GM23248 (cell line): ENCODE measurements around the gene DLG1. TPM values are rescaled to one million over a fixed set of nuclear protein-coding genes. Genes with fewer than 3 reads are reported as not detected.

Experiments used
- DNase-seq: peaks from one replicate; pipeline ENCODE4 v3.0.0-alpha.2; 2015
- H2AFZ ChIP-seq: fragments of 200-600 bp; sonication (generic); 2 replicates; pipeline ENCODE4 v1.6.1; 2016; ENCODE audit warnings: antibody characterized with exemption
- H3F3A ChIP-seq: fragments of 200-600 bp; sonication (generic); 2 replicates; pipeline ENCODE4 v1.6.1; 2016; ENCODE audit warnings: mild to moderate bottlenecking, antibody characterized with exemption, mixed run types; ENCODE audit not compliant: insufficient read depth
- H3K27ac ChIP-seq: fragments of 200-600 bp; sonication (generic); 2 replicates; pipeline ENCODE4 v1.5.1; 2016; ENCODE audit warnings: mild to moderate bottlenecking
- H3K27me3 ChIP-seq: fragments of 200-600 bp; sonication (generic); replicated peaks from 2 replicates; pipeline ENCODE4 v1.6.1; 2016; ENCODE audit warnings: mild to moderate bottlenecking; ENCODE audit not compliant: insufficient read depth
- H3K36me3 ChIP-seq: fragments of 200-600 bp; sonication (generic); 2 replicates; pipeline ENCODE4 v1.6.1; 2016; ENCODE audit warnings: low read depth, mild to moderate bottlenecking
- H3K4me1 ChIP-seq: fragments of 200-600 bp; sonication (generic); 2 replicates; pipeline ENCODE4 v1.6.1; 2016; ENCODE audit warnings: mild to moderate bottlenecking; ENCODE audit not compliant: insufficient read depth
- H3K4me2 ChIP-seq: fragments of 200-600 bp; sonication (generic); one replicate; pipeline ENCODE4 v1.6.1; 2016; ENCODE audit warnings: mild to moderate bottlenecking; ENCODE audit not compliant: unreplicated experiment
- H3K4me3 ChIP-seq: fragments of 200-600 bp; sonication (generic); 2 replicates; pipeline ENCODE4 v1.5.1; 2016; ENCODE audit warnings: mild to moderate bottlenecking
- H3K79me2 ChIP-seq: fragments of 200-600 bp; sonication (generic); 2 replicates; pipeline ENCODE4 v1.6.1; 2016; ENCODE audit warnings: mild to moderate bottlenecking; ENCODE audit not compliant: insufficient read depth
- H3K9ac ChIP-seq: fragments of 200-600 bp; sonication (generic); 2 replicates; pipeline ENCODE4 v1.6.1; 2016; ENCODE audit warnings: mild to moderate bottlenecking
- H3K9me2 ChIP-seq: fragments of 200-600 bp; sonication (generic); 2 replicates; pipeline ENCODE4 v1.6.1; 2016; ENCODE audit warnings: mixed run types, mild to moderate bottlenecking, moderate library complexity; ENCODE audit not compliant: insufficient read depth
- H3K9me3 ChIP-seq: fragments of 200-600 bp; sonication (generic); one replicate; pipeline ENCODE4 v1.6.1; 2017; ENCODE audit warnings: low read depth
- H4K20me1 ChIP-seq: fragments of 200-600 bp; sonication (generic); 2 replicates; pipeline ENCODE4 v1.6.0; 2016; ENCODE audit not compliant: insufficient read depth
- EZH2 ChIP-seq: fragments of 200-600 bp; sonication (generic); IDR thresholded peaks from 2 replicates; pipeline ENCODE4 v1.6.1; 2018; ENCODE audit warnings: antibody characterized with exemption, mild to moderate bottlenecking; ENCODE audit not compliant: insufficient read depth, poor library complexity, severe bottlenecking
- EZH2phosphoT487 ChIP-seq: fragments of 200-600 bp; sonication (generic); IDR thresholded peaks from 2 replicates; pipeline ENCODE4 v1.6.1; 2018; ENCODE audit warnings: antibody characterized with exemption, moderate library complexity, mild to moderate bottlenecking, low read depth; ENCODE audit not compliant: insufficient read depth
- WGBS, 2 experiments: methylation state at CpG; one replicate each; pipeline ENCODE4 v1.1.6; 2015 to 2017; ENCODE audit warnings: low lambda C conversion rate in 2 of 2, low coverage in 1 of 2; ENCODE audit errors: missing lambda C conversion rate in 2 of 2; 5-methylcytosine and 5-hydroxymethylcytosine counted together
- in situ Hi-C: fragments of 300-500 bp; cut with MboI; formaldehyde crosslinking; loops from 2 replicates; pipeline ENCODE4 v1.15.0; 2020
- polyA plus RNA-seq: library from polyadenylated mRNA; unstranded; fragments of >200 nt; fragmentation: Nextera tagmentation; extraction: Ambion mirVana; gene quantifications from 2 replicates; pipeline ENCODE4 v1.2.1, GENCODE V29; 2016
- total RNA-seq: library from RNA; depleted of rRNA; stranded (reverse); fragments of >200 nt; shearing (Covaris generic); gene quantifications from 2 replicates; pipeline ENCODE4 v1.2.3, GENCODE V29; 2014

DLG1 gene
- total and polyA plus RNA-seq, 2 experiments from 2014 or later: 23.2 to 45.9 TPM

GRCh38 chr3:197268294-197268693 is 30.1 kb downstream of the DLG1 start:
- in situ Hi-C loops: no loop called here
- no peak for DNase-seq
- Histone ChIP-seq H3K27me3 (no peaks in the 10 kb centered on the region), H3K36me3 (peaks cover 2% of the 10 kb centered on the region; the same call in 1 of the 2 replicates), H3K4me2 (no peak overlapping the region), H3K27ac (no peak overlapping the region), H3K79me2 (peaks cover 100% of the 10 kb centered on the region), H3F3A (no peaks in the 10 kb centered on the region), H3K4me1 (peaks cover 12% of the 10 kb centered on the region; the same call in 1 of the 2 replicates), H3K9me3 (no peaks in the 10 kb centered on the region), H3K4me3 (no peak overlapping the region), H4K20me1 (0 out of 2 replicates have a peak, but pooled peaks cover 11% of the 10 kb centered on the region), H3K9me2 (no peaks in the 10 kb centered on the region), H3K9ac (no peak overlapping the region), H2AFZ (no peak overlapping the region)
- WGBS, 2 experiments: 45 to 48% methylated on average over 4 of the region's 4 CpGs
- TF ChIP-seq EZH2phosphoT487 (no peak), EZH2 (no peak)

- H3F3A ChIP-seq: no peaks in the 10 kb centered on the region
- DNase-seq: no peak
- no peaks in the 10 kb centered on the region for H3K9me2 ChIP-seq
- in situ Hi-C loops: no loop called here
- H2AFZ ChIP-seq: no peak overlapping the region
- H3K27me3 ChIP-seq: no peaks in the 10 kb centered on the region
- TF ChIP-seq EZH2: no peak
- no peak for TF ChIP-seq EZH2phosphoT487
- H3K9ac ChIP-seq: no peak overlapping the region
- no peaks in the 10 kb centered on the region for H3K9me3 ChIP-seq
- H3K79me2 ChIP-seq: peaks cover 100% of the 10 kb centered on the region
- H3K4me2 ChIP-seq: no peak overlapping the region
- peaks cover 12% of the 10 kb centered on the region; the same call in 1 of the 2 replicates for H3K4me1 ChIP-seq
- no peak overlapping the region for H3K4me3 ChIP-seq
- H4K20me1 ChIP-seq: 0 out of 2 replicates have a peak, but pooled peaks cover 5% of the 10 kb centered on the region
- 97 to 99% methylated on average over 4 of the region's 4 CpGs for WGBS, 2 experiments
- H3K36me3 ChIP-seq: no peaks in the 10 kb centered on the region
- H3K27ac ChIP-seq: no peak overlapping the region
These were observed 32.1 kb downstream of the DLG1 start for GRCh38 chr3:197266331-197266730.

- H3F3A ChIP-seq: no peaks in the 10 kb centered on the region; the same call in 1 of the 2 replicates
- no peaks in the 10 kb centered on the region for H3K9me2 ChIP-seq
- H3K4me1 ChIP-seq: peaks cover 2% of the 10 kb centered on the region
- no peak overlapping the region for H3K27ac ChIP-seq
- no peaks in the 10 kb centered on the region for H3K9me3 ChIP-seq
- no peak for DNase-seq
- H2AFZ ChIP-seq: no peak overlapping the region
- 0 out of 2 replicates have a peak, but pooled peaks cover 5% of the 10 kb centered on the region for H4K20me1 ChIP-seq
- no peak for TF ChIP-seq EZH2
- no peak for TF ChIP-seq EZH2phosphoT487
- in situ Hi-C loops: no loop called here
- peaks cover 99% of the 10 kb centered on the region for H3K79me2 ChIP-seq
- no peak overlapping the region for H3K4me3 ChIP-seq
- no peak overlapping the region for H3K4me2 ChIP-seq
- no peak overlapping the region for H3K9ac ChIP-seq
- H3K36me3 ChIP-seq: no peaks in the 10 kb centered on the region
- no peaks in the 10 kb centered on the region for H3K27me3 ChIP-seq
These were observed 35.7 kb downstream of the DLG1 start for GRCh38 chr3:197262709-197263108.

- WGBS, 2 experiments: 93 to 100% methylated on average over 1 of the region's 1 CpG
- Histone ChIP-seq H3K9me3 (no peaks in the 10 kb centered on the region), H2AFZ (no peak overlapping the region), H3K9ac (no peak overlapping the region), H3K36me3 (no peaks in the 10 kb centered on the region), H3K4me3 (no peak overlapping the region), H3K4me2 (no peak overlapping the region), H3F3A (no peaks in the 10 kb centered on the region; the same call in 1 of the 2 replicates), H3K9me2 (no peaks in the 10 kb centered on the region), H3K27ac (no peak overlapping the region), H4K20me1 (peaks cover 6% of the 10 kb centered on the region; the same call in 1 of the 2 replicates), H3K27me3 (no peaks in the 10 kb centered on the region), H3K4me1 (no peaks in the 10 kb centered on the region; the same call in 1 of the 2 replicates), H3K79me2 (peaks cover 97% of the 10 kb centered on the region)
- TF ChIP-seq EZH2 (no peak), EZH2phosphoT487 (no peak)
- in situ Hi-C loops: no loop called here
- DNase-seq: no peak
These were observed 37.3 kb downstream of the DLG1 start for GRCh38 chr3:197261164-197261509.

- H3K27ac ChIP-seq: no peak overlapping the region
- DNase-seq: no peak
- H3F3A ChIP-seq: no peaks in the 10 kb centered on the region; the same call in 1 of the 2 replicates
- H3K4me1 ChIP-seq: no peaks in the 10 kb centered on the region; the same call in 1 of the 2 replicates
- no peaks in the 10 kb centered on the region for H3K27me3 ChIP-seq
- in situ Hi-C loops: no loop called here
- no peaks in the 10 kb centered on the region for H3K9me2 ChIP-seq
- H3K4me2 ChIP-seq: no peak overlapping the region
- H3K79me2 ChIP-seq: peaks cover 97% of the 10 kb centered on the region
- H4K20me1 ChIP-seq: peaks cover 7% of the 10 kb centered on the region; the same call in 1 of the 2 replicates
- 59 to 62% methylated on average over 4 of the region's 4 CpGs for WGBS, 2 experiments
- no peaks in the 10 kb centered on the region for H3K9me3 ChIP-seq
- H3K9ac ChIP-seq: no peak overlapping the region
- H3K4me3 ChIP-seq: no peak overlapping the region
- TF ChIP-seq EZH2phosphoT487: no peak
- TF ChIP-seq EZH2: no peak
- H3K36me3 ChIP-seq: no peaks in the 10 kb centered on the region
- no peak overlapping the region for H2AFZ ChIP-seq
These were observed 37.8 kb downstream of the DLG1 start for GRCh38 chr3:197260491-197261163.
